Colonic mucosa (tissue), 4 donors: ENCODE measurements around the gene STX5. TPM values are rescaled to one million over a fixed set of nuclear protein-coding genes. Genes with fewer than 3 reads are reported as not detected.
"Not testable (repeated sequence)": the region's sequence is repeated elsewhere in the genome, so short reads cannot be mapped to it uniquely, and the experiment has no call there.

Experiments
- DNase-seq: peaks from one replicate; pipeline ENCODE4 v3.0.0-alpha.2; 2020
- H3K27ac ChIP-seq: fragments of 200-600 bp; one replicate; pipeline ENCODE4 v1.8.0; 2021
- H3K27me3 ChIP-seq: fragments of 200-600 bp; one replicate; pipeline ENCODE4 v1.8.0; 2021
- H3K36me3 ChIP-seq: fragments of 200-600 bp; one replicate; pipeline ENCODE4 v1.8.0; 2021
- H3K4me1 ChIP-seq: fragments of 200-600 bp; one replicate; pipeline ENCODE4 v1.8.0; 2021; ENCODE audit warnings: mild to moderate bottlenecking
- H3K4me3 ChIP-seq: fragments of 200-600 bp; one replicate; pipeline ENCODE4 v1.8.0; 2021
- H3K9ac ChIP-seq, 2 donors: one replicate each; pipeline ENCODE4 v1.7.0; 2013; ENCODE audit warnings: control low read depth in 2 of 2, low read depth in 2 of 2, low read length in 2 of 2
- H3K9me3 ChIP-seq: fragments of 200-600 bp; one replicate; pipeline ENCODE4 v1.8.0; 2021
- intact Hi-C: fragments of 100-400 bp; cut with DNase I; formaldehyde crosslinking; loops from one replicate; pipeline ENCODE4 v1.14.1; 2022
- microRNA-seq: library from miRNA; unstranded; fragments of <30 nt; microRNA quantifications from one replicate; pipeline ENCODE4, GENCODE V29; 2019
- total RNA-seq, 2 donors: library from RNA; stranded (reverse); fragmentation: NEBNext Ultra II Directional in 1 of 2; extraction: Animal tissue kit (Norgen Biotek cat#: 25700) in 1 of 2; gene quantifications; one replicate each; pipeline ENCODE4 v1.2.1, GENCODE V29; 2021
- TF ChIP-seq, protein P1 (sequence below): fragments of 200-600 bp; IDR thresholded peaks from one replicate; pipeline ENCODE4 v1.8.0; 2022; ENCODE audit warnings: antibody characterized with exemption, mild to moderate bottlenecking
- donor health status: healthy.
- donor health status: DM: no; HTN: no; CAD: no.
- donor health status: DM: no; HTN: no; CAD: no.

STX5 gene
- total RNA-seq, 2 donors from 2014 or later = 38.0 to 43.3 TPM

DNA sequence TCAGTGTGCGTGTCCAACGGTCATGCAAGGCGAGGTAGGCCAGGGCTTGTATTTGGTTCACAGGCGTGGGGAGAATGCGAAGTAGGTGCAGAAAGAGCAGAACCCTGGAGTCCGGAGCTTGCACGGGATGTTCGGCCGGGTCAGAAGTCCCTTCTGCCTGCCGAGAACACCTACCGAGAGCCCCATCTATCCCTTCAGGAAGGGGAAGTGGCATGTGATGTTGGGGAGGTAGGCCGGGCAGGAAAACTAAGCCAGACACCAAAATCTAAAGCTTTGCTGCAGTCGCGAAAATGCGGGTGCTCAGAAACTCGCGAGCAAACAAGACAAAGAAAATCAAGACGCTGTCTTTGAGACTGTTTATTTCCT, 61.1 kb downstream of the STX5 start:
- H3K27ac ChIP-seq = peak overlapping the region; percentile 92
- H3K4me1 ChIP-seq = peaks cover 9% of the 10 kb centered on the region
- H3K9me3 ChIP-seq = no peaks in the 10 kb centered on the region
- peak overlapping the region; percentile 64 to 73 for H3K9ac ChIP-seq
- TF ChIP-seq, protein P1, sequence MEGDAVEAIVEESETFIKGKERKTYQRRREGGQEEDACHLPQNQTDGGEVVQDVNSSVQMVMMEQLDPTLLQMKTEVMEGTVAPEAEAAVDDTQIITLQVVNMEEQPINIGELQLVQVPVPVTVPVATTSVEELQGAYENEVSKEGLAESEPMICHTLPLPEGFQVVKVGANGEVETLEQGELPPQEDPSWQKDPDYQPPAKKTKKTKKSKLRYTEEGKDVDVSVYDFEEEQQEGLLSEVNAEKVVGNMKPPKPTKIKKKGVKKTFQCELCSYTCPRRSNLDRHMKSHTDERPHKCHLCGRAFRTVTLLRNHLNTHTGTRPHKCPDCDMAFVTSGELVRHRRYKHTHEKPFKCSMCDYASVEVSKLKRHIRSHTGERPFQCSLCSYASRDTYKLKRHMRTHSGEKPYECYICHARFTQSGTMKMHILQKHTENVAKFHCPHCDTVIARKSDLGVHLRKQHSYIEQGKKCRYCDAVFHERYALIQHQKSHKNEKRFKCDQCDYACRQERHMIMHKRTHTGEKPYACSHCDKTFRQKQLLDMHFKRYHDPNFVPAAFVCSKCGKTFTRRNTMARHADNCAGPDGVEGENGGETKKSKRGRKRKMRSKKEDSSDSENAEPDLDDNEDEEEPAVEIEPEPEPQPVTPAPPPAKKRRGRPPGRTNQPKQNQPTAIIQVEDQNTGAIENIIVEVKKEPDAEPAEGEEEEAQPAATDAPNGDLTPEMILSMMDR = no peak
- peak; percentile 44 for DNase-seq
- peak overlapping the region; percentile 64 for H3K4me3 ChIP-seq
- intact Hi-C loops = no loop called here
- H3K36me3 ChIP-seq = no peaks in the 10 kb centered on the region
- H3K27me3 ChIP-seq = no peaks in the 10 kb centered on the region

DNA sequence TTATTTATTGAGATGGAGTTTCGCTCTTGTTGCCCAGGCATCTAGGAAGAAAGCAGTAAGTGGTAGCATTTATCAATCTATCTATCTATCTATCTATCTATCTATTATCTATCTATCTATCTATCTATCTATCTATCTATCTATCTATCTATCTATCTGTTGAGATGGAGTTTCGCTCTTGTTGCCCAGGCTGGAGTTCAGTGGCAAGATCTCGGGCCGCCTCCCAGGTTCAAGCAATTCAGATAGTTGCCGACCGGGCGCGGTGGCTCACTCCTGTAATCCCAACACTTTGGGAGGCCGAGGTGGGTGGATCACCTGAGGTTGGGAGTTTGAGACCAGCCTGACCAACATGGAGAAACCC, 71.0 kb downstream of the STX5 start:
- intact Hi-C loops = loop anchor here (10.0 kb wide), 1 partner anchor 46 kb away; no protein-coding TSS in a partner anchor
- H3K36me3 ChIP-seq, H3K4me1 ChIP-seq, H3K27me3 ChIP-seq, H3K9ac ChIP-seq, H3K9me3 ChIP-seq: not testable (repeated sequence)
- Histone ChIP-seq H3K27ac (peak overlapping the region; percentile 81), H3K4me3 (peak overlapping the region; percentile 87)
- DNase-seq = peak; percentile 32

DNA sequence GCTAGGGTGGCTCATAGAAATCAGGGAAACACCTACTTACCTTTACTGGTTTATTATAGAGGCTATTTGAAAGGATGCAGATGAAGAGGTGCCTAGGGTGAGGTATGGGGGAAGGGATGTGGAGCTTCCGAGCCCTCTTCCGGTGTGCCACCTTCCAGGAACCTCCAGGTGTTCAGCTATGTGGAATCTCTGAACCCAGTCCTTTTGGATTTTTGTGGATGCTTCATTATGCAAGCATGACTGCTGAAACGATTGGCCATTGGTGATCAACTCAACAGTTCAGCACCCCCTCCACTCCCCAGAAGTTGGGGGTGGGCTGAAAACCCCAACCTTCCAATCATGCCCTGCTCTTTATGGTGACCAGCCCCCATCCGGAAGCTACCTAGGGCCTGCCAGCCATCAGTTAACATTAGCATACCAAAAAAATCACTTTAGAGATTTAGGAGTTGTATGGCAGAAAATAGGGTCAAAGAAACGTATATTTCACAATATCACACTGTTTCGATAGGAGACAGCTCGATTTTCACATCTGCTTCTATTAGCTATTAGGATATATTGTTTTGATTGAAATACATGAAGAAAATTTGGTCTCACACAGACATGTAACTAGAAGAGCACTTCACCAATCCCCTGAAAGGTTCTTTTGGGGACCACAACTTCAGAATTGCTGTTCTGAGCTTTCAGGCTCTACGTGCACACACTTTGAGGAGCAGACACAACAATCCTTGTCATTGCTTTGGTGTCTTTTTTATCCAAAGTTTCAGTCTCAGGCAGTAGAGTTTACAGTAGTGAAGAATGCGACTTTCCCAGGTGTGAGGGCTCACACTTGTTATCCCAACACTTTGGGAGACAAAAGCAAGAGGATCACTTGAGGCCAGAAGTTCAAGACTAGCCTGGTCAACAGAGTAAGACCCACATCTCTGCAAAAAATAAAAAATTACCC, 73.7 kb downstream of the STX5 start:
- intact Hi-C loops = no loop called here

More for the DNA sequence above, 73.7 kb downstream of the STX5 start:
- Histone ChIP-seq H3K36me3 (no peaks in the 10 kb centered on the region), H3K27ac (no peak overlapping the region), H3K4me3 (no peak overlapping the region), H3K27me3 (no peaks in the 10 kb centered on the region), H3K4me1 (peaks cover 11% of the 10 kb centered on the region), H3K9ac (no peak overlapping the region), H3K9me3 (no peaks in the 10 kb centered on the region)
- DNase-seq = no peak
- TF ChIP-seq, protein P1 = no peak

Small RNAs within 50 kb of the gene (microRNA-seq; reads per million reads assigned to microRNA genes)
- gene MIR6514 = 3.9 reads per million
- gene MIR6748 = not detected

Other genes starting within 250 kb of the STX5 start
- gene TUT1, start 240.5 kb downstream of the STX5 start, total RNA-seq = 10 to 100 TPM; 11.1 to 26.2 TPM
- gene MTA2, start 230.2 kb downstream of the STX5 start, total RNA-seq = 100 to 1,000 TPM in 1 of 2 donors, 10 to 100 TPM in 1; 91.0 to 133 TPM
- gene EML3, start 219.3 kb downstream of the STX5 start, total RNA-seq = 10 to 100 TPM; 37.5 to 58.7 TPM
- 1 to 10 TPM; 3.2 to 3.6 TPM for gene ROM1, start 218.8 kb downstream of the STX5 start, total RNA-seq
- gene B3GAT3, start 210.1 kb downstream of the STX5 start, total RNA-seq = 10 to 100 TPM; 21.8 to 37.7 TPM
- gene GANAB, start 185.4 kb downstream of the STX5 start, total RNA-seq = 100 to 1,000 TPM; 252 to 303 TPM
- 10 to 100 TPM; 19.1 to 27.7 TPM for gene INTS5, start 178.7 kb downstream of the STX5 start, total RNA-seq
- 100 to 1,000 TPM in 1 of 2 donors, 10 to 100 TPM in 1; 57.9 to 105 TPM for gene C11orf98, start 166.8 kb downstream of the STX5 start, total RNA-seq
- gene CSKMT, start 166.7 kb downstream of the STX5 start, total RNA-seq = 10 to 100 TPM in 1 of 2 donors, 1 to 10 TPM in 1; 9.4 to 27.0 TPM
- 10 to 100 TPM; 13.9 to 23.2 TPM for gene UQCC3, start 160.4 kb downstream of the STX5 start, total RNA-seq
- 10 to 100 TPM in 1 of 2 donors, 1 to 10 TPM in 1; 7.1 to 12.3 TPM for gene LBHD1, start 159.8 kb downstream of the STX5 start, total RNA-seq
- gene UBXN1, start 153.0 kb downstream of the STX5 start, total RNA-seq = 10 to 100 TPM; 74.8 to 87.8 TPM
- gene LRRN4CL, start 142.5 kb downstream of the STX5 start, total RNA-seq = 1 to 10 TPM in 1 of 2 donors, under 1 TPM in 1; 0.82 to 3.3 TPM
- 10 to 100 TPM; 36.5 to 65.5 TPM for gene BSCL2, start 124.6 kb downstream of the STX5 start, total RNA-seq
- gene GNG3, start 124.4 kb downstream of the STX5 start, total RNA-seq = under 1 TPM in 1 of 2 donors, not detected in 1; 0.56 TPM
- gene HNRNPUL2, start 104.6 kb downstream of the STX5 start, total RNA-seq = 10 to 100 TPM; 50.5 to 59.3 TPM
- 10 to 100 TPM; 34.2 to 39.8 TPM for gene TTC9C, start 103.6 kb downstream of the STX5 start, total RNA-seq
- gene ZBTB3, start 77.9 kb downstream of the STX5 start, total RNA-seq = 10 to 100 TPM; 10.8 to 18.7 TPM
- 10 to 100 TPM; 40.3 to 54.5 TPM for gene POLR2G, start 70.5 kb downstream of the STX5 start, total RNA-seq
- 10 to 100 TPM; 15.3 to 26.6 TPM for gene TAF6L, start 60.7 kb downstream of the STX5 start, total RNA-seq
- 10 to 100 TPM; 46.7 to 54.5 TPM for gene TMEM179B, start 44.6 kb downstream of the STX5 start, total RNA-seq
- gene TMEM223, start 40.0 kb downstream of the STX5 start, total RNA-seq = 10 to 100 TPM; 15.8 to 26.0 TPM
- gene NXF1, start 26.6 kb downstream of the STX5 start, total RNA-seq = 10 to 100 TPM; 39.2 to 50.9 TPM
- not detected for gene TEX54, start 790 bp upstream of the STX5 start, total RNA-seq
- gene WDR74, start 7.5 kb upstream of the STX5 start, total RNA-seq = 10 to 100 TPM; 27.4 to 43.3 TPM
- gene SLC3A2, start 48.8 kb upstream of the STX5 start, total RNA-seq = 100 to 1,000 TPM in 1 of 2 donors, 10 to 100 TPM in 1; 70.4 to 116 TPM
- 1 to 10 TPM; 1.2 to 1.8 TPM for gene CHRM1, start 89.3 kb upstream of the STX5 start, total RNA-seq
- gene SLC22A6, start 152.9 kb upstream of the STX5 start, total RNA-seq = not detected
- gene SLC22A8, start 183.8 kb upstream of the STX5 start, total RNA-seq = not detected